Osteoblast (primary cell): ENCODE results near the gene NIP7. TPM values are rescaled to one million over a fixed set of nuclear protein-coding genes. Genes with fewer than 3 reads are reported as not detected.
A peak's percentile ranks its signal among the peaks of the same experiment; 100 is the strongest.

Source experiments
- DNase-seq: peaks from one replicate; pipeline ENCODE4 v3.0.0; 2011; ENCODE audit warnings: low spot score, mixed read lengths; ENCODE audit not compliant: insufficient read length; ENCODE audit errors: missing footprints
- H2AFZ ChIP-seq: 2 replicates; pipeline ENCODE4 v1.6.0; 2011; ENCODE audit warnings: mild to moderate bottlenecking, low read length
- H3K27ac ChIP-seq: 2 replicates; pipeline ENCODE4 v1.5.1; 2011; ENCODE audit warnings: mild to moderate bottlenecking, low read depth, low read length, moderate library complexity
- H3K27me3 ChIP-seq: 2 replicates; pipeline ENCODE4 v1.6.0; 2012; ENCODE audit warnings: mild to moderate bottlenecking, control low read depth, inconsistent platforms, low read length, moderate library complexity; ENCODE audit not compliant: insufficient read depth
- H3K36me3 ChIP-seq: 2 replicates; pipeline ENCODE4 v1.5.1; 2011; ENCODE audit warnings: mild to moderate bottlenecking, low read length, control low read depth, moderate library complexity; ENCODE audit not compliant: insufficient read depth
- H3K4me1 ChIP-seq: 2 replicates; pipeline ENCODE4 v1.5.1; 2011; ENCODE audit warnings: mild to moderate bottlenecking, low read length, control low read depth, moderate library complexity; ENCODE audit not compliant: insufficient read depth
- H3K4me2 ChIP-seq: 2 replicates; pipeline ENCODE4 v1.6.0; 2011; ENCODE audit warnings: mild to moderate bottlenecking, low read length; ENCODE audit not compliant: insufficient read depth
- H3K4me3 ChIP-seq: fragments of 200-600 bp; sonication (generic); 3 replicates; pipeline ENCODE4 v1.5.1; 2012; ENCODE audit warnings: mild to moderate bottlenecking, low read length, inconsistent platforms; ENCODE audit not compliant: insufficient read depth
- H3K79me2 ChIP-seq: 2 replicates; pipeline ENCODE4 v1.6.0; 2012; ENCODE audit warnings: mild to moderate bottlenecking, low read length, control low read depth, inconsistent platforms; ENCODE audit not compliant: insufficient read depth
- H3K9me3 ChIP-seq: 2 replicates; pipeline ENCODE4 v1.5.1; 2011; ENCODE audit warnings: low read depth, low read length, control low read depth
- H4K20me1 ChIP-seq: 2 replicates; pipeline ENCODE4 v1.6.0; 2012; ENCODE audit warnings: mild to moderate bottlenecking, low read length, control low read depth; ENCODE audit not compliant: insufficient read depth
- CTCF ChIP-seq: IDR thresholded peaks from 2 replicates; pipeline ENCODE4 v1.5.1; 2011; ENCODE audit warnings: mild to moderate bottlenecking, low read depth, low read length, moderate library complexity; ENCODE audit errors: extremely low read depth
- total RNA-seq: library from RNA; depleted of rRNA; stranded (reverse); fragments of >200 nt; gene quantifications from 2 replicates; pipeline ENCODE4 v1.2.3, GENCODE V29; 2012

The NIP7 gene
- total RNA-seq, 1 donor, result 22.8 TPM

GRCh38 chr16:69327585-69328310, 11.8 kb upstream of the NIP7 start:
- H3K36me3 ChIP-seq, result peaks cover 66% of the 10 kb centered on the region
- TF ChIP-seq CTCF, result no peak
- H2AFZ ChIP-seq, result no peak overlapping the region
- no peaks in the 10 kb centered on the region for H3K27me3 ChIP-seq
- no peak for DNase-seq
- H3K27ac ChIP-seq, result no peak overlapping the region
- H3K4me2 ChIP-seq, result peak overlapping the region; percentile 87
- H3K4me3 ChIP-seq, result no peak overlapping the region
- H3K9me3 ChIP-seq, result no peaks in the 10 kb centered on the region
- H4K20me1 ChIP-seq, result peaks cover 31% of the 10 kb centered on the region
- peaks cover 73% of the 10 kb centered on the region for H3K79me2 ChIP-seq
- peaks cover 30% of the 10 kb centered on the region for H3K4me1 ChIP-seq

- TF ChIP-seq CTCF, result no peak
- H3K9me3 ChIP-seq, result no peaks in the 10 kb centered on the region
- peak; percentile 81 for DNase-seq
- H2AFZ ChIP-seq, result no peak overlapping the region
- H3K4me1 ChIP-seq, result peaks cover 30% of the 10 kb centered on the region
- no peaks in the 10 kb centered on the region for H3K27me3 ChIP-seq
- H3K4me2 ChIP-seq, result peak overlapping the region; percentile 87
- H3K27ac ChIP-seq, result peak overlapping the region; percentile 23
- H3K36me3 ChIP-seq, result peaks cover 62% of the 10 kb centered on the region
- peak overlapping the region; percentile 84 for H3K4me3 ChIP-seq
- H4K20me1 ChIP-seq, result peaks cover 28% of the 10 kb centered on the region
- H3K79me2 ChIP-seq, result peaks cover 70% of the 10 kb centered on the region
Measured at GRCh38 chr16:69328854-69329316, 10.7 kb upstream of the NIP7 start.

- peak overlapping the region; percentile 87 for H3K4me2 ChIP-seq
- no peak overlapping the region for H2AFZ ChIP-seq
- H4K20me1 ChIP-seq, result peaks cover 27% of the 10 kb centered on the region
- DNase-seq, result peak; percentile 79
- peak overlapping the region; percentile 84 for H3K4me3 ChIP-seq
- H3K79me2 ChIP-seq, result peaks cover 68% of the 10 kb centered on the region
- H3K4me1 ChIP-seq, result peaks cover 30% of the 10 kb centered on the region
- TF ChIP-seq CTCF, result no peak
- peak overlapping the region; percentile 79 for H3K27ac ChIP-seq
- no peaks in the 10 kb centered on the region for H3K9me3 ChIP-seq
- peaks cover 62% of the 10 kb centered on the region for H3K36me3 ChIP-seq
- H3K27me3 ChIP-seq, result no peaks in the 10 kb centered on the region
Measured at GRCh38 chr16:69329369-69330285, 9.9 kb upstream of the NIP7 start.
